ENCODE data around the gene ATG4D. TPM values are rescaled to one million over a fixed set of nuclear protein-coding genes. Genes with fewer than 3 reads are reported as not detected.
A peak's percentile ranks its signal among the peaks of the same experiment; 100 is the strongest.

ATG4D gene
- total and polyA plus RNA-seq, 2 of the 4 experiments (the other 2 are of a cell fraction), result 8.2 to 21.8 TPM

- H3K27ac ChIP-seq (ENCODE audit: insufficient read depth, low read length), result peak overlapping the region; percentile 82
- peak overlapping the region; percentile 99 for H3K14ac ChIP-seq (replicated peaks; ENCODE audit: low read depth, low read length)
- H3K56ac ChIP-seq (ENCODE audit: extremely low read depth, insufficient read depth, low read length), result peak overlapping the region; percentile 77
- peaks cover 6% of the 10 kb centered on the region; the same call in 1 of the 2 replicates for H3K27me3 ChIP-seq (ENCODE audit: control insufficient read depth, insufficient read depth, low read length)
- WGBS, 2 experiments (ENCODE audit: extremely low coverage in 2 of 2, insufficient read length in 1 of 2), result 0% methylated on average over 21 of the region's 76 CpGs; no CpG with 5 or more reads in 1 of the 2 experiments
- H2BK20ac ChIP-seq (ENCODE audit: low read depth, low read length), result peak overlapping the region; percentile 20; the same call in 1 of the 2 replicates
- TF ChIP-seq RFX5 (IDR thresholded peaks at IDR 0.05; ENCODE audit: low read depth, low read length) (no peak), MAZ (IDR thresholded peaks at IDR 0.05; ENCODE audit: borderline replicate concordance, low read depth, low read length) (peak; percentile 13; the same call in 1 of the 2 replicates), CHD1 (IDR thresholded peaks at IDR 0.05; ENCODE audit: low read depth, low read length) (0 out of 2 replicates have a peak, but pooled peaks have one; percentile 42), MAFK (IDR thresholded peaks at IDR 0.05; ENCODE audit: low read depth, low read length) (no peak), RCOR1 (IDR thresholded peaks at IDR 0.05; ENCODE audit: insufficient replicate concordance, low read length) (no peak), CEBPB (IDR thresholded peaks at IDR 0.05; ENCODE audit: low read depth, low read length) (no peak), SMC3 (IDR thresholded peaks at IDR 0.05; ENCODE audit: low read depth, low read length) (no peak), POLR2A (IDR thresholded peaks at IDR 0.05; ENCODE audit: low read depth, low read length) (no peak; the same call in 1 of the 2 replicates), ELK1 (IDR thresholded peaks at IDR 0.05; ENCODE audit: borderline replicate concordance, low read depth, low read length) (no peak), FOS (IDR thresholded peaks at IDR 0.05; ENCODE audit: low read depth, low read length) (no peak)
- peaks cover 1% of the 10 kb centered on the region; the same call in 1 of the 2 replicates for H3K36me3 ChIP-seq (ENCODE audit: control insufficient read depth, insufficient read depth, low read length)
- peaks cover 10% of the 10 kb centered on the region for H4K20me1 ChIP-seq (ENCODE audit: insufficient read depth, low read length)
- ATAC-seq (ENCODE audit: low read depth), result peak; percentile 100
- H4K91ac ChIP-seq (ENCODE audit: insufficient read depth, low read depth, low read length), result peak overlapping the region; percentile 96
- H2BK120ac ChIP-seq (ENCODE audit: low read depth, low read length), result peak overlapping the region; percentile 79
- peak overlapping the region; percentile 99 for H3K4ac ChIP-seq (ENCODE audit: low read depth, low read length)
- 0 out of 3 replicates have a peak overlapping the region, but pooled peaks have one; percentile 23 for H2BK15ac ChIP-seq (ENCODE audit: low read depth, low read length)
- CTCF ChIA-PET, result no interaction called here
- H4K8ac ChIP-seq (ENCODE audit: low read depth in 2 of 2, low read length in 2 of 2), result peak overlapping the region; percentile 72 to 94
- no peaks in the 10 kb centered on the region; the same call in 1 of the 2 replicates for H3K9me3 ChIP-seq (ENCODE audit: control insufficient read depth, insufficient read depth, low read length)
- peak overlapping the region; percentile 55 for H2AK5ac ChIP-seq (ENCODE audit: low read depth, low read length)
- peak overlapping the region; percentile 88 for H4K5ac ChIP-seq (ENCODE audit: low read depth, low read length)
- H3K4me1 ChIP-seq (ENCODE audit: control insufficient read depth, insufficient read depth, low read length), result peaks cover 10% of the 10 kb centered on the region
- POLR2A ChIA-PET (ENCODE audit: unreplicated experiment), result interaction anchor here (0.5 to 1.0 kb wide), 2 partner anchors 9 to 16 kb away, joined by 3 to 4 read pairs; no protein-coding TSS in a partner anchor
- in situ Hi-C loops (cut with MboI; ENCODE audit: low sequenced_read_pairs) (no loop called here), intact Hi-C loops (cut with micrococcal nuclease) (no loop called here), dilution Hi-C loops (cut with HindIII; ENCODE audit: low sequenced_read_pairs, unreplicated experiment) (no loop called here)
- H2AK9ac ChIP-seq (replicated peaks; ENCODE audit: low read depth, low read length, poor library complexity), result peak overlapping the region; percentile 98
- BruUV-seq (replicated peaks), result no TSS peak
- H3K9me1 ChIP-seq (ENCODE audit: insufficient read depth, low read length), result peaks cover 15% of the 10 kb centered on the region
- peak overlapping the region; percentile 97 for H3K23ac ChIP-seq (ENCODE audit: low read depth, low read length)
- peak overlapping the region; percentile 84 for H3K9ac ChIP-seq (ENCODE audit: low read depth, low read length)
- H3K79me1 ChIP-seq (ENCODE audit: low read depth in 1 of 2, low read length in 2 of 2), result peaks cover 12 to 44% of the 10 kb centered on the region in 2 experiments; a peak in 3 of 4 replicates
- H2BK5ac ChIP-seq (ENCODE audit: low read depth, low read length, poor library complexity, severe bottlenecking), result peak overlapping the region; percentile 87
- peak overlapping the region; percentile 90 for H3K4me3 ChIP-seq (ENCODE audit: insufficient read depth, low read depth, low read length)
- peak overlapping the region; percentile 78 for H3K4me2 ChIP-seq (ENCODE audit: low read depth, low read length)
- peak; percentile 48 for DNase-seq
- peak overlapping the region; percentile 92 for H3K18ac ChIP-seq (ENCODE audit: low read depth, low read length)
- H2AFZ ChIP-seq (replicated peaks; ENCODE audit: low read length, poor library complexity), result peak overlapping the region; percentile 99
These were observed 58.8 kb downstream of the ATG4D start for GRCh38 chr19:10602330-10603083.
